IMR-90 (cell line): ENCODE data around the gene TOR1AIP2. TPM values are rescaled to one million over a fixed set of nuclear protein-coding genes. Genes with fewer than 3 reads are reported as not detected.
A peak's percentile ranks its signal among the peaks of the same experiment; 100 is the strongest.

ENCODE experiments used
- ATAC-seq: fragments of 200-7000 bp; cut with Tn5 transposase; 2 replicates; pipeline ENCODE4 v1.9.1; 2020; ENCODE audit warnings: low read depth, mild to moderate bottlenecking, moderate library complexity
- BruUV-seq: library from RNA; stranded (reverse); fragments of 400-500 nt; replicated peaks from 2 replicates; lab custom pipeline; 2021; lab: Mats Ljungman, UMichigan
- CTCF ChIA-PET: fragments of 300-600 bp; formaldehyde crosslinking; extraction: SDS; loops from one replicate; lab custom pipeline; 2021; ENCODE audit warnings: antibody characterized with exemption; lab: Yijun Ruan, JAX
- POLR2A ChIA-PET: fragments of 300-600 bp; sonication (Branson Sonifier 250); formaldehyde crosslinking; loops from one replicate; lab custom pipeline; 2022; ENCODE audit warnings: antibody characterized with exemption; ENCODE audit not compliant: unreplicated experiment; lab: Charles Lee
- DNase-seq: peaks from one replicate; pipeline ENCODE4 v3.0.0; 2013
- H2AFZ ChIP-seq: replicated peaks from 2 replicates; pipeline ENCODE3; 2013; ENCODE audit warnings: low read length, mild to moderate bottlenecking; ENCODE audit not compliant: poor library complexity
- H2AK5ac ChIP-seq: 2 replicates; pipeline ENCODE4 v1.6.1; 2013; ENCODE audit warnings: low read depth, low read length, inconsistent platforms
- H2AK9ac ChIP-seq: replicated peaks from 2 replicates; pipeline ENCODE3; 2013; ENCODE audit warnings: mild to moderate bottlenecking, low read depth, low read length, moderate library complexity; ENCODE audit not compliant: poor library complexity
- H2BK120ac ChIP-seq: 2 replicates; pipeline ENCODE4 v1.6.1; 2013; ENCODE audit warnings: low read depth, low read length, inconsistent platforms
- H2BK15ac ChIP-seq: 3 replicates; pipeline ENCODE4 v1.6.1; 2013; ENCODE audit warnings: low read depth, low read length, inconsistent platforms
- H2BK20ac ChIP-seq: 2 replicates; pipeline ENCODE4 v1.6.1; 2013; ENCODE audit warnings: low read depth, mild to moderate bottlenecking, inconsistent platforms, low read length, moderate library complexity
- H2BK5ac ChIP-seq: 2 replicates; pipeline ENCODE4 v1.6.1; 2013; ENCODE audit warnings: mild to moderate bottlenecking, low read depth, low read length, inconsistent platforms; ENCODE audit not compliant: poor library complexity, severe bottlenecking
- H3K14ac ChIP-seq: replicated peaks from 2 replicates; pipeline ENCODE4 v1.6.1; 2013; ENCODE audit warnings: low read depth, low read length, inconsistent platforms
- H3K18ac ChIP-seq: 2 replicates; pipeline ENCODE4 v1.6.1; 2013; ENCODE audit warnings: low read depth, low read length, control low read depth
- H3K23ac ChIP-seq: 2 replicates; pipeline ENCODE4 v1.6.1; 2013; ENCODE audit warnings: low read depth, low read length, inconsistent platforms
- H3K27ac ChIP-seq: 2 replicates; pipeline ENCODE4 v1.5.1; 2013; ENCODE audit warnings: mild to moderate bottlenecking, control low read depth, low read length; ENCODE audit not compliant: insufficient read depth
- H3K27me3 ChIP-seq: 2 replicates; pipeline ENCODE4 v1.6.1; 2013; ENCODE audit warnings: low read length; ENCODE audit not compliant: control insufficient read depth, insufficient read depth
- H3K36me3 ChIP-seq: 2 replicates; pipeline ENCODE4 v1.6.1; 2013; ENCODE audit warnings: low read length, mixed read lengths; ENCODE audit not compliant: control insufficient read depth, insufficient read depth
- H3K4ac ChIP-seq: 2 replicates; pipeline ENCODE4 v1.6.1; 2013; ENCODE audit warnings: low read depth, low read length, inconsistent platforms
- H3K4me1 ChIP-seq: 2 replicates; pipeline ENCODE4 v1.6.1; 2013; ENCODE audit warnings: low read length, mixed read lengths; ENCODE audit not compliant: control insufficient read depth, insufficient read depth
- H3K4me2 ChIP-seq: 2 replicates; pipeline ENCODE4 v1.6.1; 2013; ENCODE audit warnings: low read depth, mild to moderate bottlenecking, control low read depth, low read length, moderate library complexity
- H3K4me3 ChIP-seq: 2 replicates; pipeline ENCODE4 v1.5.1; 2013; ENCODE audit warnings: low read depth, mild to moderate bottlenecking, control low read depth, low read length, moderate library complexity; ENCODE audit not compliant: insufficient read depth
- H3K56ac ChIP-seq: 2 replicates; pipeline ENCODE4 v1.6.1; 2013; ENCODE audit warnings: low read length, inconsistent platforms; ENCODE audit not compliant: insufficient read depth; ENCODE audit errors: extremely low read depth
- H3K79me1 ChIP-seq, 2 experiments: 2 replicates each; pipeline ENCODE4 v1.6.1; 2013; ENCODE audit warnings: low read length in 2 of 2, inconsistent platforms in 1 of 2, low read depth in 1 of 2
- H3K9ac ChIP-seq: 2 replicates; pipeline ENCODE4 v1.6.1; 2013; ENCODE audit warnings: low read depth, low read length, control low read depth
- H3K9me1 ChIP-seq: 2 replicates; pipeline ENCODE4 v1.6.1; 2013; ENCODE audit warnings: low read length, inconsistent platforms; ENCODE audit not compliant: insufficient read depth
- H3K9me3 ChIP-seq: 2 replicates; pipeline ENCODE4 v1.6.1; 2013; ENCODE audit warnings: low read length; ENCODE audit not compliant: control insufficient read depth, insufficient read depth
- H4K20me1 ChIP-seq: 2 replicates; pipeline ENCODE4 v1.6.1; 2013; ENCODE audit warnings: low read length, inconsistent platforms; ENCODE audit not compliant: insufficient read depth
- H4K5ac ChIP-seq: 2 replicates; pipeline ENCODE4 v1.6.1; 2013; ENCODE audit warnings: mild to moderate bottlenecking, low read depth, low read length, control low read depth
- H4K8ac ChIP-seq, 2 experiments: 2 replicates each; pipeline ENCODE4 v1.6.1; 2013; ENCODE audit warnings: low read depth in 2 of 2, low read length in 2 of 2, control low read depth in 1 of 2, inconsistent platforms in 1 of 2
- H4K91ac ChIP-seq: 2 replicates; pipeline ENCODE4 v1.6.1; 2013; ENCODE audit warnings: low read depth, low read length, inconsistent platforms; ENCODE audit not compliant: insufficient read depth
- BHLHE40 ChIP-seq: fragments of 150-350 bp; IDR thresholded peaks from 2 replicates; pipeline ENCODE4 v1.6.1; 2016; ENCODE audit warnings: mild to moderate bottlenecking, low read depth, low read length
- CEBPB ChIP-seq: IDR thresholded peaks from 2 replicates; pipeline ENCODE4 v1.6.1; 2012; ENCODE audit warnings: low read depth, low read length, improper control_type of control experiment
- CHD1 ChIP-seq: IDR thresholded peaks from 2 replicates; pipeline ENCODE4 v1.6.1; 2012; ENCODE audit warnings: low read depth, low read length, improper control_type of control experiment
- MAFK ChIP-seq: IDR thresholded peaks from 2 replicates; pipeline ENCODE4 v1.6.1; 2012; ENCODE audit warnings: low read depth, low read length, improper control_type of control experiment
- MAZ ChIP-seq: IDR thresholded peaks from 2 replicates; pipeline ENCODE4 v1.6.1; 2012; ENCODE audit warnings: low read depth, mild to moderate bottlenecking, low read length, improper control_type of control experiment, moderate library complexity, borderline replicate concordance
- NFE2L2 ChIP-seq: fragments of 150-350 bp; IDR thresholded peaks from 2 replicates; pipeline ENCODE4 v1.6.1; 2016; ENCODE audit warnings: low read depth, mild to moderate bottlenecking, low read length
- RAD21 ChIP-seq: IDR thresholded peaks from 2 replicates; pipeline ENCODE4 v1.6.1; 2012; ENCODE audit warnings: low read length, improper control_type of control experiment
- RCOR1 ChIP-seq: IDR thresholded peaks from 2 replicates; pipeline ENCODE4 v1.6.1; 2012; ENCODE audit warnings: mild to moderate bottlenecking, low read length, improper control_type of control experiment; ENCODE audit not compliant: insufficient replicate concordance
- SMC3 ChIP-seq: fragments of 150-350 bp; IDR thresholded peaks from 2 replicates; pipeline ENCODE4 v1.6.1; 2016; ENCODE audit warnings: low read depth, mild to moderate bottlenecking, antibody characterized with exemption, low read length, moderate library complexity
- WGBS, 2 experiments: methylation state at CpG; one replicate each; pipeline versions ENCODE4 v1.1.5 to v1.1.7; 2013; ENCODE audit warnings: missing lambda C conversion rate in 2 of 2; ENCODE audit not compliant: insufficient read length in 1 of 2; ENCODE audit errors: extremely low coverage in 2 of 2; 5-methylcytosine and 5-hydroxymethylcytosine counted together
- dilution Hi-C: fragments of 300-500 bp; cut with HindIII; formaldehyde crosslinking; loops from one replicate; pipeline ENCODE4 v1.14.3; 2018; ENCODE audit warnings: low sequenced_read_pairs; ENCODE audit not compliant: unreplicated experiment
- in situ Hi-C: fragments of 300-500 bp; cut with MboI; formaldehyde crosslinking; loops from 3 replicates; pipeline ENCODE4 v1.14.3; 2019; ENCODE audit warnings: low sequenced_read_pairs, inconsistent platforms, mixed read lengths
- intact Hi-C: fragments of 100-400 bp; cut with micrococcal nuclease; formaldehyde crosslinking; loops from 2 replicates; pipeline ENCODE4 v1.10.0; 2022
- polyA plus RNA-seq, 3 experiments: library from polyadenylated mRNA; depleted of rRNA; stranded (reverse); fragments of >200 nt; gene quantifications; 2 replicates each; pipeline ENCODE4 v1.2.3, GENCODE V29; 2012; ENCODE audit warnings: low replicate concordance in 1 of 3
- total RNA-seq: library from RNA; depleted of rRNA; stranded (reverse); fragments of >200 nt; gene quantifications from 2 replicates; pipeline ENCODE4 v1.2.3, GENCODE V29; 2012
- TF ChIP-seq, protein P1 (sequence below): conservative IDR thresholded peaks from 2 replicates; pipeline ENCODE4 v1.5.1; 2012; ENCODE audit warnings: mild to moderate bottlenecking, low read depth, low read length, improper control_type of control experiment
- TF ChIP-seq, protein P2 (sequence below): fragments of 150-350 bp; IDR thresholded peaks from 2 replicates; pipeline ENCODE4 v1.6.1; 2016; ENCODE audit warnings: low read depth, mild to moderate bottlenecking, low read length, moderate library complexity, borderline replicate concordance

Gene TOR1AIP2
- total and polyA plus RNA-seq, 2 of the 4 experiments (the other 2 are of a cell fraction): 20.7 to 85.0 TPM

DNA sequence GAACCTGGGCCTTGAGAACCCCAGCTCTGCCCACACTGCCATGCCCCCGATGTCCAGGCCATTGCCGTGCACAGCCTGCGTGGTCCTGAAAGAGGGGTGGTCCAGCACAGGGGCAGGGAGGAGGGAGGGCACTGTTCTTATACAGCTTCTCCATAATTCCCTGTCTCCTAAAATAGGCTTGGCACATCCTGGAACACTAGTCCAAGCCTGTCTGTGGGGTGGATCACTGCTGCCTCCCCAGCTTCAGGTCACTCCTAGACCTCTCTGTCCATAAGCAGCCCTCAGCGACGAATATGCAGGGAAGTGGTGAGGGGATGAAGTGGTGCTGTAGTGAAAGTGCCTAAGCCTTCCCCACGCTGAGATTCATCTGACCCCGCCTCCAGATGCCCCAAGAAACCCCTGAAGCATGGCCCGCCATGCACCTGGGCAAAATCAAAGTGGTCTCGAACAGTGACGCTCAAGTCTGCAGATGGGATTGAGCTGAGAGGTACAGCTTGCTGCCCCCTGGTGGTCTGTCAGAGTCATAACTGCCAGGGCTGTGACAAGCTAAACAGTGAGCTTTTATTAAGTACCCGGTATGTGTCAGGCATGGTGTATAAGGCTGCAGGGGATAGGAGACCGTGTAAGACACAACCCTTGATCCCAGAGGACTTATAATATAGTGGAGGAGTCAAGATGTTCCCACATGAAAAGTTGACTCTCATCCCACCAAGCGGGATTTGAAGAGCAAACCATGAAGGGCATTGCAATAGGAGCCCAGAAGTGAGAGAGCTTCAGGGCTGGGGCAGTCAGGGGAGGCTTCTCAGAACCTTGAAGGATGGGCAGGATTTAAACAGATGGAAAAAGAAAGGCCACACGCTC is 67.9 kb downstream of the TOR1AIP2 start:
- Histone ChIP-seq H2BK5ac (no peak overlapping the region), H3K36me3 (no peaks in the 10 kb centered on the region), H3K4ac (no peak overlapping the region), H3K9me3 (no peaks in the 10 kb centered on the region), H3K56ac (no peak overlapping the region), H4K20me1 (no peaks in the 10 kb centered on the region), H3K79me1 (no peaks in the 10 kb centered on the region), H2BK120ac (no peak overlapping the region), H3K4me2 (no peak overlapping the region), H3K27me3 (peaks cover 43% of the 10 kb centered on the region), H4K5ac (no peak overlapping the region), H3K9ac (no peak overlapping the region), H2AK9ac (no peak overlapping the region), H2BK15ac (no peak overlapping the region), H4K8ac (no peak overlapping the region), H3K4me3 (no peak overlapping the region), H3K9me1 (no peaks in the 10 kb centered on the region), H3K4me1 (peaks cover 9% of the 10 kb centered on the region), H2AFZ (no peak overlapping the region), H2BK20ac (no peak overlapping the region), H2AK5ac (no peak overlapping the region), H3K27ac (no peak overlapping the region), H3K18ac (no peak overlapping the region), H3K14ac (no peak overlapping the region), H3K23ac (no peak overlapping the region), H4K91ac (no peak overlapping the region)
- no TSS peak for BruUV-seq
- peak; percentile 72 for ATAC-seq
- 0% methylated on average over 2 of the region's 14 CpGs; no CpG with 5 or more reads in 1 of the 2 experiments for WGBS, 2 experiments
- intact Hi-C loops: loop anchor here (1.0 to 5.0 kb wide), 4 partner anchors 57 to 557 kb away; partner anchors contain the start of gene AXDND1
- in situ Hi-C loops: loop anchor here (5.0 to 25.0 kb wide), 2 partner anchors 102 to 572 kb away; partner anchors contain the start of gene ABL2
- TF ChIP-seq SMC3: peak; percentile 81
- TF ChIP-seq, protein P1, sequence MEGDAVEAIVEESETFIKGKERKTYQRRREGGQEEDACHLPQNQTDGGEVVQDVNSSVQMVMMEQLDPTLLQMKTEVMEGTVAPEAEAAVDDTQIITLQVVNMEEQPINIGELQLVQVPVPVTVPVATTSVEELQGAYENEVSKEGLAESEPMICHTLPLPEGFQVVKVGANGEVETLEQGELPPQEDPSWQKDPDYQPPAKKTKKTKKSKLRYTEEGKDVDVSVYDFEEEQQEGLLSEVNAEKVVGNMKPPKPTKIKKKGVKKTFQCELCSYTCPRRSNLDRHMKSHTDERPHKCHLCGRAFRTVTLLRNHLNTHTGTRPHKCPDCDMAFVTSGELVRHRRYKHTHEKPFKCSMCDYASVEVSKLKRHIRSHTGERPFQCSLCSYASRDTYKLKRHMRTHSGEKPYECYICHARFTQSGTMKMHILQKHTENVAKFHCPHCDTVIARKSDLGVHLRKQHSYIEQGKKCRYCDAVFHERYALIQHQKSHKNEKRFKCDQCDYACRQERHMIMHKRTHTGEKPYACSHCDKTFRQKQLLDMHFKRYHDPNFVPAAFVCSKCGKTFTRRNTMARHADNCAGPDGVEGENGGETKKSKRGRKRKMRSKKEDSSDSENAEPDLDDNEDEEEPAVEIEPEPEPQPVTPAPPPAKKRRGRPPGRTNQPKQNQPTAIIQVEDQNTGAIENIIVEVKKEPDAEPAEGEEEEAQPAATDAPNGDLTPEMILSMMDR: peak; percentile 87
- TF ChIP-seq NFE2L2: no peak
- TF ChIP-seq CHD1: no peak
- no peak for TF ChIP-seq MAZ
- peak; percentile 64 for TF ChIP-seq RAD21
- no peak for TF ChIP-seq BHLHE40
- no peak for TF ChIP-seq MAFK
- TF ChIP-seq, protein P2, sequence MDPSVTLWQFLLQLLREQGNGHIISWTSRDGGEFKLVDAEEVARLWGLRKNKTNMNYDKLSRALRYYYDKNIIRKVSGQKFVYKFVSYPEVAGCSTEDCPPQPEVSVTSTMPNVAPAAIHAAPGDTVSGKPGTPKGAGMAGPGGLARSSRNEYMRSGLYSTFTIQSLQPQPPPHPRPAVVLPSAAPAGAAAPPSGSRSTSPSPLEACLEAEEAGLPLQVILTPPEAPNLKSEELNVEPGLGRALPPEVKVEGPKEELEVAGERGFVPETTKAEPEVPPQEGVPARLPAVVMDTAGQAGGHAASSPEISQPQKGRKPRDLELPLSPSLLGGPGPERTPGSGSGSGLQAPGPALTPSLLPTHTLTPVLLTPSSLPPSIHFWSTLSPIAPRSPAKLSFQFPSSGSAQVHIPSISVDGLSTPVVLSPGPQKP: no peak
- no peak for TF ChIP-seq RCOR1
- no peak for TF ChIP-seq CEBPB
- dilution Hi-C loops: no loop called here
- POLR2A ChIA-PET: interaction anchor here (0.5 to 1.4 kb wide), 2 partner anchors 77 to 103 kb away, joined by 3 to 6 read pairs; no protein-coding TSS in a partner anchor
- CTCF ChIA-PET: interaction anchor here (0.5 to 4.1 kb wide), 20 partner anchors 8 to 129 kb away, joined by 3 to 131 read pairs (median 4); no protein-coding TSS in a partner anchor
- peak; percentile 78 for DNase-seq
